MM.1S (cell line): ENCODE measurements around the gene TRAPPC12.

Experiments
- CTCF ChIP-seq: fragments of 300-600 bp; sonication (generic); IDR thresholded peaks from 2 replicates; pipeline ENCODE4 v1.5.1; 2016; ENCODE audit warnings: antibody characterized with exemption, low read length, mixed read lengths
- EZH2 ChIP-seq: fragments of 300-600 bp; sonication (generic); optimal IDR thresholded peaks from 2 replicates; pipeline ENCODE3; 2017; ENCODE audit warnings: low read depth, mild to moderate bottlenecking, antibody characterized with exemption, low read length, mixed read lengths

- TF ChIP-seq CTCF: no peak
- TF ChIP-seq EZH2: no peak
Observed at GRCh38 chr2:3430172-3430571, 50.7 kb downstream of the TRAPPC12 start.
